Peyer's patch (tissue), 4 donors: Measurements from ENCODE around the gene HCFC2. TPM values are rescaled to one million over a fixed set of nuclear protein-coding genes. Genes with fewer than 3 reads are reported as not detected.

Source experiments
- DNase-seq, 3 donors: peaks; one replicate each; pipeline ENCODE4 v3.0.0-alpha.2; 2017 to 2019
- H3K27ac ChIP-seq, 4 donors: fragments of 200-600 bp; sonication (generic); one replicate each; pipeline ENCODE4 v1.5.1; 2016 to 2019
- H3K27me3 ChIP-seq, 2 donors: fragments of 200-600 bp; sonication (generic); one replicate each; pipeline ENCODE4 v1.5.1; 2019
- H3K36me3 ChIP-seq, 3 donors: fragments of 200-600 bp; sonication (generic); one replicate each; pipeline ENCODE4 v1.5.1; 2016 to 2019
- H3K4me1 ChIP-seq, 4 donors: fragments of 200-600 bp; sonication (generic); one replicate each; pipeline ENCODE4 v1.5.1; 2016 to 2019
- H3K4me3 ChIP-seq, 4 donors: fragments of 200-600 bp; sonication (generic); 1 replicate in 3 of 4; 2 replicates in 1 of 4; pipeline ENCODE4 v1.5.1; 2016 to 2019; ENCODE audit warnings: mild to moderate bottlenecking in 1 of 4
- H3K9me3 ChIP-seq, 4 donors: fragments of 200-600 bp; sonication (generic); one replicate each; pipeline ENCODE4 v1.5.1; 2016 to 2019; ENCODE audit warnings: mild to moderate bottlenecking in 1 of 4
- POLR2A ChIP-seq, 2 donors: fragments of 450-650 bp; IDR thresholded peaks; one replicate each; pipeline ENCODE4 v1.5.1; 2017; ENCODE audit warnings: antibody characterized with exemption in 2 of 2, mild to moderate bottlenecking in 2 of 2, moderate library complexity in 2 of 2
- total RNA-seq, 4 donors: library from RNA; depleted of rRNA; stranded (reverse); fragments of >200 nt; gene quantifications; one replicate each; pipeline ENCODE4 v1.1.0, GENCODE V29; 2016
- TF ChIP-seq, protein P1 (sequence below), 6 experiments: fragments of 450-650 bp in 4 of 6; fragments of 200-600 bp in 2 of 6; sonication (generic) in 1 of 6; IDR thresholded peaks; one replicate each; pipeline ENCODE4 v1.5.1; 2017 to 2019; ENCODE audit warnings: antibody characterized with exemption in 6 of 6, mild to moderate bottlenecking in 3 of 6, moderate library complexity in 1 of 6

The HCFC2 gene
- total RNA-seq, 4 donors from 2014 or later: 16.0 to 34.3 (median 20.3) TPM

GRCh38 chr12:104059963-104060362, 4.4 kb upstream of the HCFC2 start:
- Histone ChIP-seq H3K9me3 (no peaks in the 10 kb centered on the region), H3K4me3 (no peak overlapping the region), H3K27ac (no peak overlapping the region), H3K36me3 (no peaks in the 10 kb centered on the region), H3K27me3 (no peaks in the 10 kb centered on the region), H3K4me1 (no peaks in the 10 kb centered on the region)
- no peak for DNase-seq
- TF ChIP-seq POLR2A (IDR thresholded peaks at IDR 0.05): no peak
- TF ChIP-seq, protein P1, sequence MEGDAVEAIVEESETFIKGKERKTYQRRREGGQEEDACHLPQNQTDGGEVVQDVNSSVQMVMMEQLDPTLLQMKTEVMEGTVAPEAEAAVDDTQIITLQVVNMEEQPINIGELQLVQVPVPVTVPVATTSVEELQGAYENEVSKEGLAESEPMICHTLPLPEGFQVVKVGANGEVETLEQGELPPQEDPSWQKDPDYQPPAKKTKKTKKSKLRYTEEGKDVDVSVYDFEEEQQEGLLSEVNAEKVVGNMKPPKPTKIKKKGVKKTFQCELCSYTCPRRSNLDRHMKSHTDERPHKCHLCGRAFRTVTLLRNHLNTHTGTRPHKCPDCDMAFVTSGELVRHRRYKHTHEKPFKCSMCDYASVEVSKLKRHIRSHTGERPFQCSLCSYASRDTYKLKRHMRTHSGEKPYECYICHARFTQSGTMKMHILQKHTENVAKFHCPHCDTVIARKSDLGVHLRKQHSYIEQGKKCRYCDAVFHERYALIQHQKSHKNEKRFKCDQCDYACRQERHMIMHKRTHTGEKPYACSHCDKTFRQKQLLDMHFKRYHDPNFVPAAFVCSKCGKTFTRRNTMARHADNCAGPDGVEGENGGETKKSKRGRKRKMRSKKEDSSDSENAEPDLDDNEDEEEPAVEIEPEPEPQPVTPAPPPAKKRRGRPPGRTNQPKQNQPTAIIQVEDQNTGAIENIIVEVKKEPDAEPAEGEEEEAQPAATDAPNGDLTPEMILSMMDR (IDR thresholded peaks at IDR 0.05): no peak

- Histone ChIP-seq H3K9me3 (no peaks in the 10 kb centered on the region), H3K4me1 (peaks cover 0 to 7% (median 0%) of the 10 kb centered on the region in 4 donors), H3K27me3 (no peaks in the 10 kb centered on the region), H3K4me3 (no peak overlapping the region), H3K36me3 (no peaks in the 10 kb centered on the region), H3K27ac (no peak overlapping the region)
- TF ChIP-seq POLR2A (IDR thresholded peaks at IDR 0.05): no peak
- TF ChIP-seq, protein P1 (IDR thresholded peaks at IDR 0.05): no peak
- DNase-seq: no peak
Observed at GRCh38 chr12:104060791-104061190, 3.5 kb upstream of the HCFC2 start.

GRCh38 chr12:104063712-104064030, 660 bp upstream of the HCFC2 start:
- Histone ChIP-seq H3K4me1 (peaks cover 0 to 10% (median 0%) of the 10 kb centered on the region in 4 donors), H3K4me3 (peak overlapping the region; percentile 75 to 94 (median 84)), H3K27ac (peak overlapping the region; percentile 72 to 89 (median 86)), H3K9me3 (no peaks in the 10 kb centered on the region), H3K36me3 (peaks cover 0 to 6% (median 0%) of the 10 kb centered on the region in 3 donors), H3K27me3 (no peaks in the 10 kb centered on the region)
- DNase-seq: peak in 1 of 3 donors; percentile 55
- TF ChIP-seq POLR2A (IDR thresholded peaks at IDR 0.05): no peak
- TF ChIP-seq, protein P1 (IDR thresholded peaks at IDR 0.05): no peak

DNA sequence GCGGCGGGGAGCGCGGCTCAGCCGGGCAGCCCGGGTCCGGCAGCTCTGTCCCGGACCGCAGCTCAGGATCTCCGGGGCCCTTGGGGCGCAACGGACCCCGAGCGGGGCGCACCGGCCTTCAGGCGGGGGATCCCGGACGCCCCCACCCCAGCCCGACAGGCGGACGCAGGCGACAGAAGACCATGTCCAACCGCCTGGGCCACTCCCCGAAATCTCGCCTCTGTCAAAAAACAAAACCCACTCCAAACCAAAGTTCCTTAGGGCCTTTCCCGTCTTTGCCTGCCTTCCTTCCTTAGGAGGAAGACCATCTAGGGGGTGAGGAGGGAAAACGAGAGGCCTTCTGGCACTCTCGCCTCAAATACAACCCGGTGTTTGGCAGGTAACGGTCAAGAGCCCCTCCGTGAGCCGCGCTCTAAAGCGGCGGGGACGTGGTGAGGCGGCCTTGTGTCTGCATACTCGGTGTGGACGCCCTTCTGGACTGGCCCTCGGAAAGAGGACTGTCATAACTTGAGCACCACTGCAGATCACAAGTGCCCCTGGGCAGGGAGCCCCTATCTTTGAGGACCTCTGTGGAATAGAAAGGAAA, 604 bp downstream of the HCFC2 start:
- peak overlapping the region; percentile 72 to 89 (median 86) for H3K27ac ChIP-seq
- H3K4me1 ChIP-seq: peaks cover 0 to 13% (median 0%) of the 10 kb centered on the region in 4 donors
- H3K27me3 ChIP-seq: no peaks in the 10 kb centered on the region
- H3K36me3 ChIP-seq: peaks cover 0 to 6% (median 0%) of the 10 kb centered on the region in 3 donors
- H3K9me3 ChIP-seq: no peaks in the 10 kb centered on the region
- H3K4me3 ChIP-seq: peak overlapping the region; percentile 75 to 94 (median 84)
- DNase-seq: peak in 1 of 3 donors; percentile 51
- TF ChIP-seq, protein P1 (IDR thresholded peaks at IDR 0.05): no peak
- TF ChIP-seq POLR2A (IDR thresholded peaks at IDR 0.05): no peak

DNA sequence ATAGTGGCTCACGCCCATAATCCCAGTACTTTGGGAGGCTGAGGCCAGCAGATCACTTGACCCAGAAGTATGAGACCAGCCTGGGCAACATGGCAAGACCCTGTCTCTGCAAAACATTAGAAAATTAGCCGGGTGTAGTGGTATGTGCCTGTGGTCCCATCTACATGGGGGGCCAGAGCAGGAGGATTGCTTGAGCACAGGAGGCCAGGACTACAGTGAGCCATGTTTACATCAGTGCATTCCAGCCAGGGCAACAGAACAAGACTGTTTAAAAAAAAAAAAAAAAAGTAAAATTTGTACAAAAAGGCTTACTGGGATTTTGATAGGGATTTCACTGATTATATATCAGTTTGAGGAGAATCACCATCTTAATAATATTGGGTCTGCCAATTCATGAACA, 7.8 kb downstream of the HCFC2 start:
- H3K36me3 ChIP-seq: peaks cover 0 to 15% (median 0%) of the 10 kb centered on the region in 3 donors
- TF ChIP-seq, protein P1 (IDR thresholded peaks at IDR 0.05): no peak
- no peak for TF ChIP-seq POLR2A (IDR thresholded peaks at IDR 0.05)
- no peaks in the 10 kb centered on the region for H3K9me3 ChIP-seq
- H3K4me1 ChIP-seq: peaks cover 0 to 3% (median 0%) of the 10 kb centered on the region in 4 donors
- H3K27me3 ChIP-seq: no peaks in the 10 kb centered on the region
- H3K4me3 ChIP-seq: no peak overlapping the region
- no peak for DNase-seq
- no peak overlapping the region for H3K27ac ChIP-seq
